Panc1 (cell line): Measurements from ENCODE around the gene DOK6. TPM values are rescaled to one million over a fixed set of nuclear protein-coding genes. Genes with fewer than 3 reads are reported as not detected.

Source experiments
- ATAC-seq: fragments of 200-7000 bp; cut with Tn5 transposase; 2 replicates; pipeline ENCODE4 v1.9.1; 2020; ENCODE audit warnings: mild to moderate bottlenecking, moderate library complexity
- BruUV-seq: library from RNA; stranded (reverse); fragments of 400-500 nt; replicated peaks from 2 replicates; lab custom pipeline; 2021; lab: Mats Ljungman, UMichigan
- CTCF ChIA-PET: fragments of 300-600 bp; sonication (Branson Sonifier 250); formaldehyde crosslinking; loops from one replicate; lab custom pipeline; 2022; ENCODE audit warnings: antibody characterized with exemption; lab: Charles Lee
- POLR2A ChIA-PET: fragments of 300-600 bp; sonication (Branson Sonifier 250); formaldehyde crosslinking; loops from one replicate; lab custom pipeline; 2022; ENCODE audit warnings: antibody characterized with exemption; lab: Charles Lee
- DNase-seq: peaks from one replicate; pipeline ENCODE4 v3.0.0-alpha.2; 2010; ENCODE audit warnings: low read depth, low spot score
- H3K27ac ChIP-seq: 2 replicates; pipeline ENCODE4 v1.5.1; 2011; ENCODE audit warnings: mild to moderate bottlenecking, low read length, inconsistent platforms
- H3K27me3 ChIP-seq: fragments of 200-500 bp; sonication (Bioruptor generic); 2 replicates; pipeline ENCODE4 v1.6.0; 2014; ENCODE audit warnings: low read length, inconsistent platforms; ENCODE audit not compliant: control insufficient read depth, insufficient read depth
- H3K36me3 ChIP-seq: fragments of 200-500 bp; sonication (Bioruptor generic); 2 replicates; pipeline ENCODE4 v1.5.1; 2014; ENCODE audit warnings: inconsistent platforms, mild to moderate bottlenecking, low read length, moderate library complexity; ENCODE audit not compliant: control insufficient read depth, insufficient read depth
- H3K4me1 ChIP-seq: 2 replicates; pipeline ENCODE4 v1.5.1; 2011; ENCODE audit warnings: inconsistent platforms, mild to moderate bottlenecking, low read length, moderate library complexity; ENCODE audit not compliant: control insufficient read depth, insufficient read depth
- H3K4me3 ChIP-seq, 2 experiments: 2 replicates each; pipeline ENCODE4 v1.5.1; 2011 to 2012; ENCODE audit warnings: low read depth in 2 of 2, low read length in 2 of 2, mild to moderate bottlenecking in 2 of 2, inconsistent platforms in 1 of 2, moderate library complexity in 1 of 2
- H3K9me3 ChIP-seq: fragments of 200-500 bp; sonication (Bioruptor generic); 2 replicates; pipeline ENCODE4 v1.5.1; 2014; ENCODE audit warnings: low read depth, mild to moderate bottlenecking, inconsistent platforms, low read length, moderate library complexity; ENCODE audit not compliant: control insufficient read depth, insufficient read depth
- POLR2AphosphoS5 ChIP-seq: IDR thresholded peaks from 2 replicates; pipeline ENCODE4 v1.6.1; 2012; ENCODE audit warnings: mild to moderate bottlenecking, low read depth, low read length, moderate library complexity
- SIN3A ChIP-seq: IDR thresholded peaks from 2 replicates; pipeline ENCODE4 v1.6.1; 2012; ENCODE audit warnings: low read depth, mild to moderate bottlenecking, low read length, moderate library complexity, borderline replicate concordance; ENCODE audit not compliant: insufficient read depth
- TCF7L2 ChIP-seq: IDR thresholded peaks from 2 replicates; pipeline ENCODE4 v1.6.1; 2011; ENCODE audit warnings: mild to moderate bottlenecking, low read depth, low read length, inconsistent platforms
- in situ Hi-C: cut with HindIII; loops from 2 replicates; pipeline ENCODE4 v1.10.0; 2016; ENCODE audit warnings: low sequenced_read_pairs, low pct_unique_long_range_greater_than_20kb
- intact Hi-C: fragments of 100-400 bp; cut with micrococcal nuclease; formaldehyde crosslinking; loops from one replicate; pipeline ENCODE4 v1.10.0; 2022; ENCODE audit not compliant: unreplicated experiment
- total RNA-seq: library from RNA; stranded (reverse); gene quantifications from one replicate; pipeline ENCODE4 v1.2.1, GENCODE V29; 2021; ENCODE audit not compliant: unreplicated experiment
- TF ChIP-seq, protein P1 (sequence below), 2 experiments: IDR thresholded peaks; 2 replicates each; pipeline ENCODE4 v1.6.1; 2011 to 2012; ENCODE audit warnings: low read depth in 2 of 2, control low read depth in 1 of 2, low read length in 1 of 2, mild to moderate bottlenecking in 1 of 2, moderate library complexity in 1 of 2; ENCODE audit not compliant: insufficient read depth in 1 of 2
- TF ChIP-seq, protein P2 (sequence below): fragments of 450-650 bp; IDR thresholded peaks from 2 replicates; pipeline ENCODE4 v1.5.1; 2017; ENCODE audit warnings: mild to moderate bottlenecking

Gene DOK6
- total RNA-seq, 1 experiment from 2014 or later: not detected

GRCh38 chr18:69538849-69539248, 138.2 kb downstream of the DOK6 start:
- in situ Hi-C loops: no loop called here
- ATAC-seq (no peak), DNase-seq (no peak)
- ChIA-PET CTCF (no interaction called here), POLR2A (no interaction called here)
- TF ChIP-seq, protein P1, sequence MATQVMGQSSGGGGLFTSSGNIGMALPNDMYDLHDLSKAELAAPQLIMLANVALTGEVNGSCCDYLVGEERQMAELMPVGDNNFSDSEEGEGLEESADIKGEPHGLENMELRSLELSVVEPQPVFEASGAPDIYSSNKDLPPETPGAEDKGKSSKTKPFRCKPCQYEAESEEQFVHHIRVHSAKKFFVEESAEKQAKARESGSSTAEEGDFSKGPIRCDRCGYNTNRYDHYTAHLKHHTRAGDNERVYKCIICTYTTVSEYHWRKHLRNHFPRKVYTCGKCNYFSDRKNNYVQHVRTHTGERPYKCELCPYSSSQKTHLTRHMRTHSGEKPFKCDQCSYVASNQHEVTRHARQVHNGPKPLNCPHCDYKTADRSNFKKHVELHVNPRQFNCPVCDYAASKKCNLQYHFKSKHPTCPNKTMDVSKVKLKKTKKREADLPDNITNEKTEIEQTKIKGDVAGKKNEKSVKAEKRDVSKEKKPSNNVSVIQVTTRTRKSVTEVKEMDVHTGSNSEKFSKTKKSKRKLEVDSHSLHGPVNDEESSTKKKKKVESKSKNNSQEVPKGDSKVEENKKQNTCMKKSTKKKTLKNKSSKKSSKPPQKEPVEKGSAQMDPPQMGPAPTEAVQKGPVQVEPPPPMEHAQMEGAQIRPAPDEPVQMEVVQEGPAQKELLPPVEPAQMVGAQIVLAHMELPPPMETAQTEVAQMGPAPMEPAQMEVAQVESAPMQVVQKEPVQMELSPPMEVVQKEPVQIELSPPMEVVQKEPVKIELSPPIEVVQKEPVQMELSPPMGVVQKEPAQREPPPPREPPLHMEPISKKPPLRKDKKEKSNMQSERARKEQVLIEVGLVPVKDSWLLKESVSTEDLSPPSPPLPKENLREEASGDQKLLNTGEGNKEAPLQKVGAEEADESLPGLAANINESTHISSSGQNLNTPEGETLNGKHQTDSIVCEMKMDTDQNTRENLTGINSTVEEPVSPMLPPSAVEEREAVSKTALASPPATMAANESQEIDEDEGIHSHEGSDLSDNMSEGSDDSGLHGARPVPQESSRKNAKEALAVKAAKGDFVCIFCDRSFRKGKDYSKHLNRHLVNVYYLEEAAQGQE (IDR thresholded peaks at IDR 0.05; ENCODE audit: insufficient read depth in 1 of 2, low read depth in 2 of 2, low read length in 1 of 2): no peak
- no peak for TF ChIP-seq POLR2AphosphoS5
- TF ChIP-seq, protein P2, sequence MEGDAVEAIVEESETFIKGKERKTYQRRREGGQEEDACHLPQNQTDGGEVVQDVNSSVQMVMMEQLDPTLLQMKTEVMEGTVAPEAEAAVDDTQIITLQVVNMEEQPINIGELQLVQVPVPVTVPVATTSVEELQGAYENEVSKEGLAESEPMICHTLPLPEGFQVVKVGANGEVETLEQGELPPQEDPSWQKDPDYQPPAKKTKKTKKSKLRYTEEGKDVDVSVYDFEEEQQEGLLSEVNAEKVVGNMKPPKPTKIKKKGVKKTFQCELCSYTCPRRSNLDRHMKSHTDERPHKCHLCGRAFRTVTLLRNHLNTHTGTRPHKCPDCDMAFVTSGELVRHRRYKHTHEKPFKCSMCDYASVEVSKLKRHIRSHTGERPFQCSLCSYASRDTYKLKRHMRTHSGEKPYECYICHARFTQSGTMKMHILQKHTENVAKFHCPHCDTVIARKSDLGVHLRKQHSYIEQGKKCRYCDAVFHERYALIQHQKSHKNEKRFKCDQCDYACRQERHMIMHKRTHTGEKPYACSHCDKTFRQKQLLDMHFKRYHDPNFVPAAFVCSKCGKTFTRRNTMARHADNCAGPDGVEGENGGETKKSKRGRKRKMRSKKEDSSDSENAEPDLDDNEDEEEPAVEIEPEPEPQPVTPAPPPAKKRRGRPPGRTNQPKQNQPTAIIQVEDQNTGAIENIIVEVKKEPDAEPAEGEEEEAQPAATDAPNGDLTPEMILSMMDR: no peak
- TF ChIP-seq TCF7L2: no peak
- no peak for TF ChIP-seq SIN3A
- Histone ChIP-seq H3K27ac (no peak overlapping the region), H3K4me3 (no peak overlapping the region), H3K9me3 (no peaks in the 10 kb centered on the region), H3K27me3 (no peaks in the 10 kb centered on the region), H3K36me3 (no peaks in the 10 kb centered on the region), H3K4me1 (no peaks in the 10 kb centered on the region)
- intact Hi-C loops: no loop called here
- no TSS peak for BruUV-seq

- intact Hi-C loops (no loop called here), in situ Hi-C loops (no loop called here)
- ChIA-PET CTCF (no interaction called here), POLR2A (no interaction called here)
- Histone ChIP-seq H3K27ac (no peak overlapping the region), H3K9me3 (no peaks in the 10 kb centered on the region), H3K36me3 (no peaks in the 10 kb centered on the region), H3K4me1 (no peaks in the 10 kb centered on the region), H3K27me3 (no peaks in the 10 kb centered on the region), H3K4me3 (no peak overlapping the region)
- DNase-seq: no peak
- ATAC-seq: no peak
- BruUV-seq: no TSS peak
- TF ChIP-seq, protein P1 (IDR thresholded peaks at IDR 0.05; ENCODE audit: insufficient read depth in 1 of 2, low read depth in 2 of 2, low read length in 1 of 2): no peak
- TF ChIP-seq POLR2AphosphoS5 (no peak), SIN3A (no peak), TCF7L2 (no peak)
- TF ChIP-seq, protein P2: no peak
Measured at GRCh38 chr18:69539404-69539803, 138.7 kb downstream of the DOK6 start.
